NCI-H774 (cell line): ENCODE data around the gene RNF212.
"Not testable (repeated sequence)": the region's sequence is repeated elsewhere in the genome, so short reads cannot be mapped to it uniquely, and the experiment has no call there.

Source experiments
- DNase-seq: peaks from one replicate; lab custom pipeline; 2025; lab: John Stamatoyannopoulos, UW

The RNF212 gene

GRCh38 chr4:1113311-1114009 lies at the start of gene RNF212:
TSS of gene RNF212 (minus strand) at chr4:1113564. CDS start at chr4:1113464, 100 bp downstream.
- no peak for DNase-seq

- no peak for DNase-seq
Measured at GRCh38 chr4:1160351-1160750, 47.0 kb upstream of the RNF212 start.

GRCh38 chr4:1156069-1156468 lies 42.7 kb upstream of the RNF212 start:
- DNase-seq, result no peak

DNA sequence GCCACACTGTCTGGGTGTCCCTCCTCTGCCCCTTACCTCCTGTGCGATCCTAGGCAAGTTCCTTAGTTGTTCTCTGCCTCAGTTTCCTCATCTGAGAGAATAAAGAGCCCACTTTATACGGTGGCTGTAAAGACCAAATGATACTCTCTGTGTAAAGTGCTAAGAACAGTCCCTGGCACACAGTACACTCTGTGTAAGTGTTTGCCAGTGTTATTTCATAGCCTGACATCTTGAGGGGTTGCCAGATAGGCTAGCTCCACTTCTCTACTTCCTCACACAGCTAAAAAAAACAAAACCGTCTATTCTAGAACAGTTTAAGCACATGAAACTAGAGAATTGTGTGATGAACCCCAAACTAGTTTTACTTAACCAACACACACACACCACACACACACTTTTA lies 42.0 kb upstream of the RNF212 start:
- no peak for DNase-seq

DNA sequence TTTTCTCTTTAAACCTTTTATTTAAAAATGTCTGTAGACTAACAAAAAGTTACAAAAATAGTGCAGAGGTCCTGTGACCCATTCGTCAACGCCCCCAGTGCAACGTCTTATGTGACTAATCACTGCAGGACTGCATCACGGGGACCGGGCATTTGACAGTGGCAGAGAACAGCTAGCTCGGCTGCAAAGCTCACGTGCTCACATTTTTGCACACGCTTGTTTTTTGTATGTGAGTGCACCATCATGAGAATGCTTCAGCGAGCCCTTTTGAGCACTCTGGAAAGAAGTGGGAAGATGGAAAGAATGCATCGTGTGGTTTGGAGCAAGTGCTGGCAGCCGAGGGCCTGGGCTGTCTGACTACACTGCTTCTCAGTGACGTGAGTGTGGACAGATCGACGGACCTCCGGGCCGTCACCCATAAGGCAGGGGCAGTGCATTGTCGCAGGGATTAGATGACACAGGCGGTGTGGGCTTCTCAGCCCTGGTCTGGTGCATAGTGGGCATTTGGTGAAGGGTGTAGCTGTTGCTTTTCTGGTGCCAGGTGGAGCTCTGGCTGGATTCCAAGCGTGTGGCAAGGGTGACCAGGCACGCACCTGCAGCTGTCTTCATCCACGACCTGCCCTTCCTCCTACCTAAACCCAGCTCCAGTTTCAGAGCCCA lies 41.3 kb upstream of the RNF212 start:
- DNase-seq, result peak; percentile 3

DNA sequence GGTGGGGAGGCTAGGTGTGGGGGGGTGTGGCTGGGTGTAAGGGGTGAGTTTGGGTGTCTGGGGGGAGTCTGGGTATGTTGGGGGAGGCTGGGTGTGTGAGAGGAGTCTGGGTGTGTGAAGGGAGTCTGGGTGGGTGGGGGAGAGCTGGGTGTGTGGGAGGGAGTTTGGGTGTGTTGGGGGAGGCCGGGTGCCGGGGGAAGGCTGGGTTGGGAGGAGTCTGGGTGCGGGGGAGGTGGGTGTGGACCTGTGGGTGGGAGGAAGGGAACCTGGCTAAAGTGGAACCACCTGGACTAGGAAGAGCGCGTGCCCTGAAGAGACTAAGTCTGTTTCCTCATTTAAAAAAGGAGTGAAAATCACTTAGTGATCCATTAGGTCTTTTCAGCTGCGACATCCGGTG lies 40.8 kb upstream of the RNF212 start:
- no peak for DNase-seq

DNA sequence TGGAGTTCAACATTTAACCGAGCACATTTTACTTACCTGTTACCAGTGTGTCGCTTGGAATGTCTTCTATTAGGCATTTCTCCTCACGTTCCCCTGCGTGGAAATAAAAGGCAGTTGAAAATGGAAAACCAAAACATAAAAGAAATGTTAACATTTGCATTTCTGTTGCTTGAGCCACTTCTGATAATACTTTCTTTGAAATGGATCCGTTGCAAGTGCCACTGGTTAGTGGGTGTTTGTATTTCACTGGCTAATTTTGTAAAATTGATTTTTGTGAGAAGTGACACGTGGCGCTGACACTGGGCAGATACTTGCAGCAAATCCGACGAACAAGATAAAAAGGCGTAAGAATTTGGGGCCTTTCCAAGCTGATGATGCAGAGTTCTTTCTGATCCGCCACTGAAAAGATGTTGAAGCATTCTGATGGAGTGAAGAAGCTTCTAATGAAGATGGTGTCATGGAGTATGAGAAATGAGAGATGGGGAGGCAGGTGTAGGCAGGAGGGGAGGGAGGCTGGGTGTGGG lies 40.3 kb upstream of the RNF212 start:
- DNase-seq, result no peak

GRCh38 chr4:1152290-1152689 lies 38.9 kb upstream of the RNF212 start:
- DNase-seq, result no peak

- DNase-seq, result no peak
Measured at GRCh38 chr4:1151541-1151940, 38.2 kb upstream of the RNF212 start.

GRCh38 chr4:1150875-1151274 lies 37.5 kb upstream of the RNF212 start:
- DNase-seq, result no peak

- no peak for DNase-seq
Measured at GRCh38 chr4:1139860-1140259, 26.5 kb upstream of the RNF212 start.

DNA sequence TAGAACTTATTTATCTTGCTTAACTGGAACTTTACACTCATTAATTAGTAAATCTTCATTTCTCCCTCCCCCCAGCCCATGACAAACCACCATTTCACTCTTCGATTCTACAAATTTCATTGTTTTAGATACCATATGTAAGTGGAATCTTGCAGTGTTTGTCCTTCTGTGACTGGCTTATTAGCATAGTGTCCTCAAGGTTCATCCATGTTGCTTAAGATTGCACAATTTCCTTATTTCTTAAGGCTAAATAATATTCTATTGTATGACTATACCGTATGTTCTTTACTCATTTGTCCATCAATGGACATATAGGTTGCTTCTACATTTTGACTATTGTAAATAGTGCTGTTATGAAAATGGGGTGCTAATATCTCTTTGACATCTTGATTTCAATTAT lies 24.5 kb upstream of the RNF212 start:
- no peak for DNase-seq

DNA sequence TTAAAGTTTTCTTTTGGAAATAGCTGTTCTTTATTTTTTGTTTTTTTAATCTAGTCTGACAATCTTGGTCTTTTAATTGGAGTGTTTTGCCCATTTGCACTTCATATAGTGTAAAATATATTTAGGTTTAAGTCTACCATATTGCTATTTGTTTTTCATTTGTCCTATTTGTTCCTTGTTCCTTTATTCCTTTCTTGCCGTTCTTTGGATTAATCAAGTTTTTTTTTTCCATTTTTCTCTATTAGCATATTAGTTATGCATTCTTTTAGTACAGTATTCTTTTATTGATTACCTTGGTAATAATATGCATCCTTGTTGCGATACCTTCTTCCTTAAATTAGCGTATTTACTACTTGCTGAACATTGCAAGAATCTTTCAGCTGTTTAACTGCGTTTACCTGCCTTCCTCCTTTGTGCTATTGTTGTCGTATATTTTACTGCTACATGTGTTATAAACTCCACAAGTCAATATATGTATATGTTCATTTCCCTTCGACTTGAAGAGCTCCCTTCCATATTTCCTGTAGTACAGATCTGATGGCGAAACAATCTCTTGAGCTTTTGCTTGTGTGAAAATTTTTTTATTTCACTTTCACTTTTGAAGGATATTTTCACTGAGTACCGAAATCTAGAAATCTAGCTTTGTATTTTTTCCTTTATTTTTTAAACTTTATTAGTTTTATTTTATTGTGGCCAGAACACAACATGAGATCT lies 23.9 kb upstream of the RNF212 start:
- DNase-seq, result no peak

DNA sequence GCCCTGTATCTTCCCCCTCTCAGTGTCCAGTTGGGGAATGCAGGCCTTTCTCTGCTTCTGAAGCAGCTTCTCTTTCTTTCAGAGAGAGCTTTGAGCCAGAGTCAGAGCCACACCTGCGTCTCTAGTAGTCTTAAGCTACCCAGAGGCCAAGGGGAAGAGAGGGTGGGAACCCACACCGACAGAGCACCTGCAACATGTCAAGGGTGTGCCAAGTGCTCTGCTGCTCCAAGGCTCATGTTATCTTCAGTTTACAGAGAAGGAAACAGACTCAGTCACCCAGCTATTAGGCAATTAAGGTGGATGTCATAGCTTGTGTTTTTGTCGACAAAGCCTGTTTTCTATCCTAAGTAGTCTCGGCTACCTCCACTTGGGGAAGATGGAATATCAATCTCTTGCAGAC lies 22.7 kb upstream of the RNF212 start:
- DNase-seq, result no peak

DNA sequence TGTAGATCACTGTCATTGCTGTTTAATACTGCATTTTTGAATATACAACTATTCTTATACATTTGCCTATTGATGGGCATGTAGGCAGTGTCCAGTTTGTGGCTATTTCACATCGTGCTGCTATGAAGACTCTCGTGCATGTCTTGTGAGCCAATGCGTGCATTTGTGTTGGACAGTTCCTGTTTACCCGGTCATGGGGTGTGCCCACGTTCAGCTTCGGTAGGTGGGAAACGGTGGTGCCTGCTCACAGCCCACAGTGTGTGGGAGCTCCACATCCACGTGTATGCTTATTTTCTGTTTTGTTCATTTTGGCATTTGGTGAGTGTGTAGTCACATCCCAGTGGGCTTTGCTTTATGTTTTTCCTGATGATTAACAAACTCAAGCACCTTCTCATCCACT lies 19.7 kb upstream of the RNF212 start:
- no peak for DNase-seq

GRCh38 chr4:1130316-1131186 lies 17.2 kb upstream of the RNF212 start:
- peak; percentile 61 for DNase-seq

GRCh38 chr4:1126506-1126905 lies 13.1 kb upstream of the RNF212 start:
- no peak for DNase-seq

- not testable (repeated sequence) for DNase-seq
Measured at GRCh38 chr4:1125466-1125865, 12.1 kb upstream of the RNF212 start.

DNA sequence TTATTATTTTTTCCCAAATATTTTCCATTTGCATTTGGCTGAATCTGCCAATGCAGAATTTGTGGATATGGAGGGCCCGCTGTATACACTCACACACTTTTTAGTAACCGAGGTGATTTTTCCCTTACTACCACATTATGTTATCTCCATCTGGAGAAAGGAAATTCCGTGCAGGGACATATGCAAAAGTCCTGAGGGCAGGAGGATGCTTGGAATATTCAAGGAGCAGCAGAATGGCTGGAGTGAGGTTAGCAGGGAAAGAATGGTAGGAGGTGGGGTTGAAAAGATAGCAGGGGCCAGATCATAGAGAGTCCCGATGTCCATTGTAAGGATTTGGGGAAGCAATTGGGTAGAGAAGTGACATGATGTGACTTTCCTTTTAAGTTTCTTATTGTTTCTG lies 11.5 kb upstream of the RNF212 start:
- DNase-seq, result no peak

DNA sequence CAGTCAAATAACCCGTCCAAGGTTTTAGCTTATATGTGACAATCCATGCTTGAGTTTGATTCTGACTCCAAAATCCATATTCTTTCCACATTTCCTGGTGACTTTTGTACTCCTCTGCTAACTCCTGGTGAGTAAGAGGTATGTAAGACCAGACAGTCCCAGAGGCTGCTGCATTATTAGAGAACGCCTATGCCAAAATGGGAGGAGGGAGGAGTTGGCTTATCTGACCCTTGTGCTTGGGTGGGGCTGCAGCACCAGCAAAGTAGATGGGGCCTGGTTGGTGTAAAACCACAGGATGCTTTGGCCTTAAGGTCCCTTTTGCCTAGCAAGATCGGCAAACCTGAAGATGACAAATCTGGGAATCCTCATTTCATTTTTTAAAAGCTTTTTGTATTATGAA lies 9.1 kb upstream of the RNF212 start:
- no peak for DNase-seq

DNA sequence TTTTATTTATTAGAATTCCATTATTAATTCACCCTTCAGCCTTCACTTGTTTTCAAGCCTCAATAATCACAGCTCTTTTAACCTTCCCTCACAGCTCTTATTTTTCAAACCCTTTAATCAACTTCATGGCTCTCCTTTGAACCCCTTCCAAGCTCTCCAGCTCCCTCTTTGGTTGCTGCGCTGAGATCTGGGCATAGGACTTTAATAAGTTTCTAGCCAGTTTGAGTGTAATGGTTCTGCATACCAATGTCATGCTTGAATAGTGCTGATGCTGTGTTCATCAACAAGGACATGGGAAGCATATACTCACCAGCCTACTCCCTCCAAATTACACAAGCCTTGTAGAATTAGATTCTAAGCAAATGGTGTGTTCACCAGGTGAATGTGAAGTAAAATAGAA lies 3.5 kb upstream of the RNF212 start:
- no peak for DNase-seq
